BJ (cell line): ENCODE results near the gene CBLN3. TPM values are rescaled to one million over a fixed set of nuclear protein-coding genes. Genes with fewer than 3 reads are reported as not detected.
A peak's percentile ranks its signal among the peaks of the same experiment; 100 is the strongest.

Experiments
- CTCF ChIA-PET: fragments of 350-600 bp; formaldehyde crosslinking; extraction: SDS; loops from one replicate; lab custom pipeline; 2021; ENCODE audit warnings: antibody characterized with exemption, inconsistent platforms; lab: Yijun Ruan, JAX
- POLR2A ChIA-PET: fragments of 300-600 bp; sonication (Branson Sonifier 250); formaldehyde crosslinking; extraction: SDS; loops from one replicate; lab custom pipeline; 2021; ENCODE audit warnings: antibody characterized with exemption; lab: Charles Lee
- DNase-seq: peaks from one replicate; pipeline ENCODE4 v3.0.0-alpha.2; 2011; ENCODE audit warnings: low read depth
- H3K27me3 ChIP-seq: 2 replicates; pipeline ENCODE4 v1.6.0; 2011; ENCODE audit warnings: low read length; ENCODE audit not compliant: control insufficient read depth, insufficient read depth
- H3K36me3 ChIP-seq: 2 replicates; pipeline ENCODE4 v1.5.1; 2011; ENCODE audit warnings: low read length; ENCODE audit not compliant: control insufficient read depth, insufficient read depth
- H3K4me3 ChIP-seq: 2 replicates; pipeline ENCODE4 v1.5.1; 2011; ENCODE audit warnings: low read depth, mild to moderate bottlenecking, control low read depth, low read length
- polyA plus RNA-seq: library from polyadenylated mRNA; depleted of rRNA; stranded (reverse); fragments of >200 nt; gene quantifications from 2 replicates; pipeline ENCODE4 v1.2.3, GENCODE V29; 2011
- TF ChIP-seq, protein P1 (sequence below): IDR thresholded peaks from 2 replicates; pipeline ENCODE4 v1.5.1; 2011; ENCODE audit warnings: low read depth, mild to moderate bottlenecking, control low read depth, inconsistent platforms, low read length, moderate library complexity; ENCODE audit not compliant: insufficient read depth

Gene CBLN3
- polyA plus RNA-seq, 1 experiment = 8.6 TPM

DNA sequence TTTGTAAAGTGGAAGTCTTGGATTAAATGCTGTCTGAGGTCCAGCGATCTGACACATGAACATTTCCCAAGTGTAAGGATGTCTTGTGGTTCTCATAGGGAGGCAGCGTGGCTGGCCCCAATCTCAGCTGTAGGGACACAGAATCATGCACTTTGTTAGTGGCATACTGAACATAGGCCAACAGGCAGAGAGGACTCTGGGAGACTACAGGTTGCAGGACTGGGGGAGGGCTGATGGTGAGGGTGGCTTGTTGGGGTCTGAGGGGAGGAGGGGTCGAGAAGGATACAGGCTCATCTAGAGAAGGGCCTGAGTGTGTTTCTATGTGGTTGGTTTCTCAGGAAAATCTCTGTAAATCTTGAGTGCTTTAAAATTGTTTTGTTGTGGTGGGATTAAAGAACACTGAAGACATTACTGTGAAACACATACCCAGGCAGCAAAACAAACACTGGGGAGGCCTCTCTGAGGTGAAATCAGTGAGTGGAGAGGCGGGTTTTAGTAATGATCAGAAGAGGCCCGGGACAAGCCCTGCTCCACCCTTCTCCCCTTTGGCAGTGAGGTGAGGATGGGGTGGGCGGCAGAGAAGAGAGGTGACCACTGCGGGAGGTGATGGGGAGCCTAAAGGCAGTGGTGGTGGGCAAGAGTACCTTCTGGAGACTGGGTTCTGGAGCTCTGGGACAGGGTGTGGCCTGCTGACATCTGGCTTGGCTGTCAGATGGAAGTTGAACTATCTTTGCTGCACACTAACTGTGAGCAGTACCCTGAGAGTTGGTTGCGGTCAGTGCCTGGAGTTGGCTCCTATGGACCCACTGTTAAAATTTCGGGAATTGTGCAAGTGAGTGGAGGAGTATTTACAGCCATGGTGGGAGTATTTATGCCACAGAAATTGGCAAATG lies 27.4 kb downstream of the CBLN3 start:
- no peak for DNase-seq
- CTCF ChIA-PET = interaction anchor here (0.7 to 4.0 kb wide), 7 partner anchors 10 to 242 kb away, joined by 3 to 28 read pairs (median 5); no protein-coding TSS in a partner anchor
- no peak overlapping the region for H3K4me3 ChIP-seq
- POLR2A ChIA-PET = no interaction called here
- H3K36me3 ChIP-seq = peaks cover 2% of the 10 kb centered on the region; the same call in 1 of the 2 replicates
- TF ChIP-seq, protein P1, sequence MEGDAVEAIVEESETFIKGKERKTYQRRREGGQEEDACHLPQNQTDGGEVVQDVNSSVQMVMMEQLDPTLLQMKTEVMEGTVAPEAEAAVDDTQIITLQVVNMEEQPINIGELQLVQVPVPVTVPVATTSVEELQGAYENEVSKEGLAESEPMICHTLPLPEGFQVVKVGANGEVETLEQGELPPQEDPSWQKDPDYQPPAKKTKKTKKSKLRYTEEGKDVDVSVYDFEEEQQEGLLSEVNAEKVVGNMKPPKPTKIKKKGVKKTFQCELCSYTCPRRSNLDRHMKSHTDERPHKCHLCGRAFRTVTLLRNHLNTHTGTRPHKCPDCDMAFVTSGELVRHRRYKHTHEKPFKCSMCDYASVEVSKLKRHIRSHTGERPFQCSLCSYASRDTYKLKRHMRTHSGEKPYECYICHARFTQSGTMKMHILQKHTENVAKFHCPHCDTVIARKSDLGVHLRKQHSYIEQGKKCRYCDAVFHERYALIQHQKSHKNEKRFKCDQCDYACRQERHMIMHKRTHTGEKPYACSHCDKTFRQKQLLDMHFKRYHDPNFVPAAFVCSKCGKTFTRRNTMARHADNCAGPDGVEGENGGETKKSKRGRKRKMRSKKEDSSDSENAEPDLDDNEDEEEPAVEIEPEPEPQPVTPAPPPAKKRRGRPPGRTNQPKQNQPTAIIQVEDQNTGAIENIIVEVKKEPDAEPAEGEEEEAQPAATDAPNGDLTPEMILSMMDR = no peak
- no peaks in the 10 kb centered on the region; the same call in 1 of the 2 replicates for H3K27me3 ChIP-seq

DNA sequence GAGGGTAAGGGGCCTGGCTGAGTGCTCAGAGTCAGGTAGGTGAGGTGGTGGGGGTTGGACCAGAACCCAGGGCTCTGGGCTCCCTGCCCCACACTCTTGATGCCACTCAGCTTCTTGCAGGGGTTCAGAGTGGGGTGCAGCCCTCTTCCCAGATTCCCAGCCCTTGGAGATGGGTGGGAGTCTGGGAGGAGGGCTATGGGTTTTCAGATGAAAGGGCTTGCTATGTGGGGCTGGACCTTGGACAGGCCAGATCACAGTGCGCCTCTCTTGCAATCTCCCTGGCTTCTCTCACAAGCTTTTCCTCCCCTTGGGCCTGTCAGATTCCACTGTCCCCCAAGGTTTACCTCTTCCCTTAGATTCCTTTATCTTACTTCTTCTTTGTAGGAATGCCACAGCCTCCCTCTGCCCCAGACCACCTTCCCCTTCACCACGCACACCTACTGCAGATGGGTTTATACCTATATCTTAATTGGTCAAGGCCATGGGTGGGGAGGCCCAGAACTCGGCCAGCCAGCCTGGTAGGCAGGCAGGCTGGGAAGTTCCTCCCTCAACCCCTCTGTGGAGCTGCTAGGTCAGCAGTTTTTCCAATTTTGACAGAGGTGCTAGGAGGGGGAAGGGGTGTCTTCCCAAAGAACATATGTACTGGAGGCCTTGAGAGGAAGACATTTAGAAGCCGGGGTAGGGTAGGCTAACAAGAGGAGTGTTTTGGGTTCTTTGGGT lies 29.3 kb downstream of the CBLN3 start:
- H3K4me3 ChIP-seq = peak overlapping the region; percentile 53
- TF ChIP-seq, protein P1 = no peak
- H3K36me3 ChIP-seq = peaks cover 2% of the 10 kb centered on the region; the same call in 1 of the 2 replicates
- DNase-seq = no peak
- no peaks in the 10 kb centered on the region; the same call in 1 of the 2 replicates for H3K27me3 ChIP-seq
- ChIA-PET POLR2A (no interaction called here), CTCF (interaction anchor here (0.9 to 2.6 kb wide), 4 partner anchors 12 to 67 kb away, joined by 3 to 15 read pairs (median 7); no protein-coding TSS in a partner anchor)

DNA sequence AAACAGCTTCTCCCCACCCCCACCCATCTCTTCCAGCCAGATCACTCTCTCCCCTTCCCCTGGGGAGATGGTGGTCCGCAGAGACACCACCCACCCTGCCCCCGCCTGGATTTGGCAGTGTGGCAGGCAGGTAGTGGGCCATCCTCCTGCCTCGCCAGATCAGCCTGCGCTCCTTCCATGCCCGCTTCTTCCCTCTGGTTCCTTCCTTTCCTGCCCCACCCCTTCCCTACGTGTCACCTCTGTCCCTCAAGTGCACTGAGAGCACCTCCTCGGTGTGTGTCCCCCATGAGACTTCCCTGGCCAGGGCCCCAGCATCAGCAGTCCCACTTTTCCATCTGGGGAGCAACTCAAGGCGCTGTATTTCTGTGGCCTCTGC lies 30.0 kb downstream of the CBLN3 start:
- H3K4me3 ChIP-seq = peak overlapping the region; percentile 53
- no peaks in the 10 kb centered on the region for H3K27me3 ChIP-seq
- DNase-seq = no peak
- CTCF ChIA-PET = interaction anchor here (1.1 to 1.6 kb wide), 2 partner anchors 20 to 66 kb away, joined by 3 to 9 read pairs; no protein-coding TSS in a partner anchor
- peaks cover 2% of the 10 kb centered on the region; the same call in 1 of the 2 replicates for H3K36me3 ChIP-seq
- TF ChIP-seq, protein P1 = no peak
- POLR2A ChIA-PET = no interaction called here

DNA sequence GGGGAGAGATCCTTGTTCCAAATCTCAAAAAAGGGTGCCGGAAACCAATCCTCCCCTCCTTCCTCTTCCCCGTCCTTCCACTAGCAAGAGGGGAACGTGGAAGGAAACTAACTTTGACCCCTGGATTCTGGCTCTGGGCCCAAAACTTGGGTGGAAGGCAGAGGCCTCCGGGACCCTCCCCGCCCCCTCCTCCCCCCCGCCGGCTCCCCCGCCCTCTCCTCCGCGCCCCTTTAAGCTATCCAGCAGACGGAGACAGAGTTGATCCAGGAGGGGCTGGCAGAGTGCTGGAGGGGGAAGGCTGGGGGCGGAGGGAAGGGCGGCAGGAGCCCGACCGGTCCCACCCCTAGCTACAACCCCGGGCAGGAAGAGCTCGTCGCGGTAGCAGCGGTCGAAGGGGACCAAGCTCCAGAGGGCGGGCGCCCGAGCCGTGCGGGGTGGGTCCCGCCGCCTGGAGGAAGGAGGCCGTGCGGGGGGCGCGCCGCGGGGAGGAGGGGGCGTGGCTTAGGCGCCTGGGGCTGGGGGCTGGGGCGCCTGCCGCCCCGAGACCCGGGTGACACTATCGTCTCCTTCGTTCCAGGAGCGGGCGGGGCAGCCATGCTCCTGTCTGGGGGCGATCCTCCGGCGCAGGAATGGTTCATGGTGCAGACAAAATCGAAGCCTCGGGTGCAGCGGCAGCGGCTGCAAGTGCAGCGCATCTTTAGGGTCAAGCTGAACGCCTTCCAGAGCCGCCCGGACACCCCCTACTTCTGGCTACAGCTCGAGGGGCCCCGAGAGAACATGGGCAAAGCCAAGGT lies 30.6 kb downstream of the CBLN3 start, which contains the start of gene NYNRIN:
Gene NYNRIN, plus strand, starts transcription at position 351 of the 794 bp plus-strand sequence. Its CDS starts 244 bp downstream, at position 595.
- TF ChIP-seq, protein P1 = no peak
- H3K36me3 ChIP-seq = peaks cover 2% of the 10 kb centered on the region; the same call in 1 of the 2 replicates
- ChIA-PET CTCF (interaction anchor here (0.6 to 1.6 kb wide), 4 partner anchors 19 to 65 kb away, joined by 3 to 9 read pairs (median 3); partner anchors contain the start of genes CBLN3 and KHNYN), POLR2A (interaction anchor here (0.6 to 0.7 kb wide), 3 partner anchors 10 to 157 kb away, joined by 3 to 9 read pairs (median 8); no protein-coding TSS in a partner anchor)
- H3K27me3 ChIP-seq = no peaks in the 10 kb centered on the region
- no peak for DNase-seq
- H3K4me3 ChIP-seq = peak within 1 kb of the TSS; percentile 53
